ENCODE results near the gene LAMA4.

The LAMA4 gene

GRCh38 chr6:112087916-112088315 lies 166.5 kb downstream of the LAMA4 start:
- Histone ChIP-seq H3K79me2 (ENCODE audit: insufficient read depth, low read length) (no peaks in the 10 kb centered on the region), H3K9ac (ENCODE audit: low read length) (peak overlapping the region; percentile 63), H4K20me1 (ENCODE audit: low read depth, low read length) (no peaks in the 10 kb centered on the region), H3F3A (ENCODE audit: insufficient read depth) (peaks cover 2% of the 10 kb centered on the region; the same call in 1 of the 2 replicates), H3K36me3 (ENCODE audit: low read length) (0 out of 2 replicates have a peak, but pooled peaks cover 2% of the 10 kb centered on the region), H3K4me2 (ENCODE audit: low read depth, low read length, poor library complexity, severe bottlenecking) (peak overlapping the region; percentile 79), H3K9me2 (replicated peaks; ENCODE audit: insufficient read depth, low read length) (no peaks in the 10 kb centered on the region), H3K27ac (ENCODE audit: low read depth, low read length) (no peak overlapping the region), H3K9me3 (ENCODE audit: insufficient read depth, low read length) (no peaks in the 10 kb centered on the region), H3K27me3 (ENCODE audit: low read length) (no peaks in the 10 kb centered on the region), H3K4me3 (ENCODE audit: insufficient read depth, low read length, poor library complexity, severe bottlenecking) (peak overlapping the region; percentile 80), H2AFZ (ENCODE audit: low read depth, low read length, severe bottlenecking) (peak overlapping the region; percentile 98)
- TF ChIP-seq, protein P1, sequence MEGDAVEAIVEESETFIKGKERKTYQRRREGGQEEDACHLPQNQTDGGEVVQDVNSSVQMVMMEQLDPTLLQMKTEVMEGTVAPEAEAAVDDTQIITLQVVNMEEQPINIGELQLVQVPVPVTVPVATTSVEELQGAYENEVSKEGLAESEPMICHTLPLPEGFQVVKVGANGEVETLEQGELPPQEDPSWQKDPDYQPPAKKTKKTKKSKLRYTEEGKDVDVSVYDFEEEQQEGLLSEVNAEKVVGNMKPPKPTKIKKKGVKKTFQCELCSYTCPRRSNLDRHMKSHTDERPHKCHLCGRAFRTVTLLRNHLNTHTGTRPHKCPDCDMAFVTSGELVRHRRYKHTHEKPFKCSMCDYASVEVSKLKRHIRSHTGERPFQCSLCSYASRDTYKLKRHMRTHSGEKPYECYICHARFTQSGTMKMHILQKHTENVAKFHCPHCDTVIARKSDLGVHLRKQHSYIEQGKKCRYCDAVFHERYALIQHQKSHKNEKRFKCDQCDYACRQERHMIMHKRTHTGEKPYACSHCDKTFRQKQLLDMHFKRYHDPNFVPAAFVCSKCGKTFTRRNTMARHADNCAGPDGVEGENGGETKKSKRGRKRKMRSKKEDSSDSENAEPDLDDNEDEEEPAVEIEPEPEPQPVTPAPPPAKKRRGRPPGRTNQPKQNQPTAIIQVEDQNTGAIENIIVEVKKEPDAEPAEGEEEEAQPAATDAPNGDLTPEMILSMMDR (IDR thresholded peaks at IDR 0.05; ENCODE audit: insufficient read depth, low read length, poor library complexity, severe bottlenecking), result no peak
- no peak for TF ChIP-seq EZH2phosphoT487 (conservative IDR thresholded peaks at IDR 0.05; ENCODE audit: low read length)

- H2AFZ ChIP-seq (ENCODE audit: low read depth, low read length, severe bottlenecking), result peak within 1 kb of the TSS; percentile 98
- peak within 1 kb of the TSS; percentile 63 for H3K9ac ChIP-seq (ENCODE audit: low read length)
- H3K27ac ChIP-seq (ENCODE audit: low read depth, low read length), result no peak within 1 kb of the TSS
- H3K9me2 ChIP-seq (replicated peaks; ENCODE audit: insufficient read depth, low read length), result no peaks in the 10 kb centered on the region
- H3K4me2 ChIP-seq (ENCODE audit: low read depth, low read length, poor library complexity, severe bottlenecking), result peak within 1 kb of the TSS; percentile 79
- TF ChIP-seq, protein P1 (IDR thresholded peaks at IDR 0.05; ENCODE audit: insufficient read depth, low read length, poor library complexity, severe bottlenecking), result no peak
- TF ChIP-seq EZH2phosphoT487 (conservative IDR thresholded peaks at IDR 0.05; ENCODE audit: low read length), result no peak
- H3F3A ChIP-seq (ENCODE audit: insufficient read depth), result peaks cover 2% of the 10 kb centered on the region; the same call in 1 of the 2 replicates
- H3K79me2 ChIP-seq (ENCODE audit: insufficient read depth, low read length), result no peaks in the 10 kb centered on the region
- H3K9me3 ChIP-seq (ENCODE audit: insufficient read depth, low read length), result no peaks in the 10 kb centered on the region
- H3K36me3 ChIP-seq (ENCODE audit: low read length), result 0 out of 2 replicates have a peak, but pooled peaks cover 2% of the 10 kb centered on the region
- H3K4me3 ChIP-seq (ENCODE audit: insufficient read depth, low read length, poor library complexity, severe bottlenecking), result peak within 1 kb of the TSS; percentile 80
- no peaks in the 10 kb centered on the region for H3K27me3 ChIP-seq (ENCODE audit: low read length)
- no peaks in the 10 kb centered on the region for H4K20me1 ChIP-seq (ENCODE audit: low read depth, low read length)
These were observed 167.0 kb downstream of the LAMA4 start, which contains the start of the genes FAM229B and TUBE1 for GRCh38 chr6:112087136-112087911. Gene FAM229B (plus strand): TSS chr6:112087591. CDS start chr6:112099284, 11,693 bp downstream. Gene TUBE1 (minus strand): TSS chr6:112087482. CDS start chr6:112087434, 48 bp downstream.

GRCh38 chr6:112086744-112087135 lies 167.6 kb downstream of the LAMA4 start:
- peak overlapping the region; percentile 91 for H2AFZ ChIP-seq (ENCODE audit: low read depth, low read length, severe bottlenecking)
- H3K27me3 ChIP-seq (ENCODE audit: low read length), result no peaks in the 10 kb centered on the region
- no peaks in the 10 kb centered on the region for H3K9me2 ChIP-seq (replicated peaks; ENCODE audit: insufficient read depth, low read length)
- H3F3A ChIP-seq (ENCODE audit: insufficient read depth), result peaks cover 2% of the 10 kb centered on the region; the same call in 1 of the 2 replicates
- H3K9ac ChIP-seq (ENCODE audit: low read length), result peak overlapping the region; percentile 63
- H3K27ac ChIP-seq (ENCODE audit: low read depth, low read length), result no peak overlapping the region
- H3K4me3 ChIP-seq (ENCODE audit: insufficient read depth, low read length, poor library complexity, severe bottlenecking), result peak overlapping the region; percentile 80
- H3K9me3 ChIP-seq (ENCODE audit: insufficient read depth, low read length), result no peaks in the 10 kb centered on the region
- H3K79me2 ChIP-seq (ENCODE audit: insufficient read depth, low read length), result no peaks in the 10 kb centered on the region
- TF ChIP-seq, protein P1 (IDR thresholded peaks at IDR 0.05; ENCODE audit: insufficient read depth, low read length, poor library complexity, severe bottlenecking), result peak; percentile 23
- TF ChIP-seq EZH2phosphoT487 (conservative IDR thresholded peaks at IDR 0.05; ENCODE audit: low read length), result no peak
- peak overlapping the region; percentile 75 for H3K4me2 ChIP-seq (ENCODE audit: low read depth, low read length, poor library complexity, severe bottlenecking)
- H4K20me1 ChIP-seq (ENCODE audit: low read depth, low read length), result no peaks in the 10 kb centered on the region
- 0 out of 2 replicates have a peak, but pooled peaks cover 2% of the 10 kb centered on the region for H3K36me3 ChIP-seq (ENCODE audit: low read length)
